ENCODE data around the gene CRACR2A.

Gene CRACR2A

DNA sequence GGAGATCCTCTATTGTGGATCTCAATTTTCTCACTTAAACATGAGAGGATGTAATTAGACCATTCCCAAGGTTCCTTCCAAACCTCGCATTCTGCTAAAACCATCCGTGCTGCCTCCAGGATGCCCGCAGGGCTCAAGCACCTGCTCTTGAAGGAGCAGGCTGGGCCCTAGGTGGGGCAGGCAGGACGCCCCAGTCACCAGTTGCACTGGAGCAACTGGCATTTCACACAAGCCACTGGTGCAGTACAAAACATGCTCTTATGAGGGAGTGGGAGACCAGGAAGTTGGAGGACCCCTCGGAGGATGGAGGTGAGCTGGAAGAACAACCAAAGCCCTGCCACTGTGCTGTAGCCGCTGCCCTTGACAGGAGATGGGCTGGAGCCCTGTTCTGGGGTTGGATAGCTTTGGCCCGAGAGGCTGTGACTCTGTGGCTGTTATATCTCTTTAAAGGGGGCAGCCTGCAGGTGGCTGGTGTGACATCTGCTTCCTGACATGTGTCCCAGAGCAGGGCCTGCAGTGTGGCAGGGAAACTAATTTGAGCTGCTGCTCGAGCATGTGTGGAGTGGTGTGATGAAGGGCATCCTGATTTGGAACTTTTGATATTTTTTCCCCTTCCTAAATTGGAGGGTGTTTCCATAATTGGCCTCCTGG is 122.2 kb downstream of the CRACR2A start:
- no peak for DNase-seq (ENCODE audit: low read depth)
- TF ChIP-seq, protein P1, sequence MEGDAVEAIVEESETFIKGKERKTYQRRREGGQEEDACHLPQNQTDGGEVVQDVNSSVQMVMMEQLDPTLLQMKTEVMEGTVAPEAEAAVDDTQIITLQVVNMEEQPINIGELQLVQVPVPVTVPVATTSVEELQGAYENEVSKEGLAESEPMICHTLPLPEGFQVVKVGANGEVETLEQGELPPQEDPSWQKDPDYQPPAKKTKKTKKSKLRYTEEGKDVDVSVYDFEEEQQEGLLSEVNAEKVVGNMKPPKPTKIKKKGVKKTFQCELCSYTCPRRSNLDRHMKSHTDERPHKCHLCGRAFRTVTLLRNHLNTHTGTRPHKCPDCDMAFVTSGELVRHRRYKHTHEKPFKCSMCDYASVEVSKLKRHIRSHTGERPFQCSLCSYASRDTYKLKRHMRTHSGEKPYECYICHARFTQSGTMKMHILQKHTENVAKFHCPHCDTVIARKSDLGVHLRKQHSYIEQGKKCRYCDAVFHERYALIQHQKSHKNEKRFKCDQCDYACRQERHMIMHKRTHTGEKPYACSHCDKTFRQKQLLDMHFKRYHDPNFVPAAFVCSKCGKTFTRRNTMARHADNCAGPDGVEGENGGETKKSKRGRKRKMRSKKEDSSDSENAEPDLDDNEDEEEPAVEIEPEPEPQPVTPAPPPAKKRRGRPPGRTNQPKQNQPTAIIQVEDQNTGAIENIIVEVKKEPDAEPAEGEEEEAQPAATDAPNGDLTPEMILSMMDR (IDR thresholded peaks at IDR 0.05; ENCODE audit: control insufficient read depth, insufficient read depth, low read depth, low read length, missing control alignments), result no peak

DNA sequence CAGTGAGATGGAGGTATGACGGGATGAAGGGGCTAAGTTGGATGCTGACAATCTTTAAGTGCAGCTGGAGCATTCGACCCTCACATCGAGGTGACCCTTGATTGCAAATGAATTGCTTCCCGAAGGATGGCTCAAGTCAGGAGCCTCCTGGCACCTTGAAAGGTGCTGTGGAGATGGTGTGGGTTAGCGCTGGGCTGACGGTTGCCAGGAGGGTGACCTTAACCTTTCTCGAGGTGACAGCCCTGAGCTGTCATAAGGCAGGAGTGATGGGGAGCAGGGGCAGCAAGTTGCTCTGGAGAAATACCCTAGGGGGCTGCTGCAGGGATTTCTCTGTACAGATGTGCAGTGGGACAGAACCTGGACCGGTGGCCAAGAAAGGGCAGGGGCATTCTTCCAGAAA is 122.8 kb downstream of the CRACR2A start:
- no peak overlapping the region for H3K4me3 ChIP-seq (ENCODE audit: control insufficient read depth, low read depth, low read length)
- TF ChIP-seq, protein P1 (IDR thresholded peaks at IDR 0.05; ENCODE audit: control insufficient read depth, insufficient read depth, low read depth, low read length, missing control alignments), result no peak
- DNase-seq (ENCODE audit: low read depth), result no peak

More for the DNA sequence above, 122.2 kb downstream of the CRACR2A start:
- no peak overlapping the region for H3K4me3 ChIP-seq (ENCODE audit: control insufficient read depth, low read depth, low read length)

DNA sequence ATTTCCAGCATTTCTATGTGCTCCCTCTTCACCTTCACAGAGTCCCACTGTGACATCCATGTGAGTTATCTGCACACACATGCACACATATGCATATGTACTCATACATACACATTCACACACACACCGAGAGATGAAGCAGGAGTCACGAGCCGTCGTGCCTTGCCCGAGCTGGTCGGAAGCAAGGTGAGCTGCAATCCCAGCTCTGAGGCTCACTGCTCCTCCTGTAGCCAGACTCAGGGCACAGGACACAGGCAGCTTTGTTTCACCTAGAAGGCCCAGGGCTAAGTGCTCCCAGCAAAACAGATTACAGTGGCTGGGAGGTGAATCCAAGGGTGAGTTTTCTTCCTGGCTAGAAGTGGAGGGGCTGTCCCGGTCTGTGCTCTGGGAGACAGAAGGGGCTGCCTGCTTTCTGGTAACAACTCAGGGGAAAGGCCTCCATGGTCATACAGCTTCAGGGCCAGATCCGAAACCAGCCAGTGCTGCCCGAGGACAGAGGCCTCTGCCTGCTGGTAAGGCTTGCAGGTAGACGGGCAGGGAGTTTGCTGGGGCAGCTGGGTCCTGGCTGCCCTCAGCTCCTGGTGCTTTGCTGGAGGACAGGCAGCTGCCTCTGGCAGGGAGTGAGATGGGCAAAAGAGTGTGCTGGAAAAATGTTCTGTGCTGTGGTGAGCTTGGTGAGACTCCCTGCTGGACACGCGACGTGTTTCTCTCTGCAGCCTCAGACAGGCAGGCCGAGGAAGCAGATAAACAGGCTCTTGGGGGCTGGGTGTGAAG is 123.7 kb downstream of the CRACR2A start:
- no peak overlapping the region for H3K4me3 ChIP-seq (ENCODE audit: control insufficient read depth, low read depth, low read length)
- no peak for DNase-seq (ENCODE audit: low read depth)
- TF ChIP-seq, protein P1 (IDR thresholded peaks at IDR 0.05; ENCODE audit: control insufficient read depth, insufficient read depth, low read depth, low read length, missing control alignments), result no peak

DNA sequence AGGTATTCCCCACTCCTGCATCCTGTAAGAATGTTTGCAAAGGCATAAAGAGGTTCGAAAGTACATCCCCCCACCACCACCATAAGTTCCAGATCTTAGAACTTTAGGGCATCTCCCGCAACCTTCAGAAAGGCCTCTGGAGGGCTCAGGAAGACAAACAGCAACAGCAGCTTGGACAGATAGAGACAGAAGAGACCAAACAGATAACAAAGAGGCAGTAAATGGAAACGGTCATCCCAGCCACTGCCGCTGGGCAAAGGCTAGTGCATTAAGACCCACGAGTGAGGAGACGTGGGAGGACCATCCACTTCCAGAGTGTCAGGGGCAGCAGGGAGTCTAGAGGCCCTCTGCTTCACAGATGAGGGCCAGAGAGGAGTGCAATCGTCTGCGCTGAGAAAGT is 124.3 kb downstream of the CRACR2A start:
- no peak overlapping the region for H3K4me3 ChIP-seq (ENCODE audit: control insufficient read depth, low read depth, low read length)
- DNase-seq (ENCODE audit: low read depth), result no peak
- TF ChIP-seq, protein P1 (IDR thresholded peaks at IDR 0.05; ENCODE audit: control insufficient read depth, insufficient read depth, low read depth, low read length, missing control alignments), result peak; percentile 6

DNA sequence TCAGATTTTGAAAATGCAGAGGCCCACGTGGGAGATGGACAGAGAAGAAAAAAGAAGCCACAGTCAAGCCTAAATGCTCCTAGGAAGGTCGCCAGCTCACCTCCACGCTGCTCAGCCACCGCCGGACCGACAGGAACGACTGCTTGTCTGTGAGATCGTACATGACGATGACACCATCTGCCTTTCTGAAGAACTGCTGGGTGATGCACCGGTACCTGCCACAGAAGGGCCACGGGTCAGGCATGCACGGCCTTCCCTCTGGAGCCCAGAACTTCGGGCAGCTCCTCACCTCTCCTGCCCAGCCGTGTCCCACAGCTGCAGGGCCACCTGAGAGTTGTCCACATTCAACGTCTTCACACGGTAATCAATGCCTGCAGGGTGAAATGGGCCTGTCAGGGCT is 125.6 kb downstream of the CRACR2A start:
- TF ChIP-seq, protein P1 (IDR thresholded peaks at IDR 0.05; ENCODE audit: control insufficient read depth, insufficient read depth, low read depth, low read length, missing control alignments), result no peak
- H3K4me3 ChIP-seq (ENCODE audit: control insufficient read depth, low read depth, low read length), result no peak overlapping the region
- DNase-seq (ENCODE audit: low read depth), result no peak

DNA sequence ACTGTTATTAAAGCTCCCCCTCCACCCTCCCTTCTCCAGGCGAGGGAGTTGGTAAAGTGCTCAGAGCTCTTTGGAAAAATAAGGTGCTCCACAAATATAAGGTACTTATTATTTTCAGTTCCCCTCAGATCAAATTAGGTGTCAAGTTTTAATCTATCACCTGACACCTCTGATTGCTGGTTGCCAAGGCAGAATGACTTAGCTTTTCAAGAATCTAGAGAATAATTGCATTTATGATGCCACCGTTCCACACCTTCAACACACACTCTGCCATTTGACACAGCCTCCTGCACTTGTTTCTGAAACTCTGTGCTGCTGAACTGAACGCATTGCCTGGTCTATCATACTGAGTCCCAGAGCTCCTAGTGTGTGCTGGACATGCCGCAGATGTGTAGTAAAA is 128.6 kb downstream of the CRACR2A start:
- TF ChIP-seq, protein P1 (IDR thresholded peaks at IDR 0.05; ENCODE audit: control insufficient read depth, insufficient read depth, low read depth, low read length, missing control alignments), result no peak
- DNase-seq (ENCODE audit: low read depth), result no peak
- H3K4me3 ChIP-seq (ENCODE audit: control insufficient read depth, low read depth, low read length), result no peak overlapping the region
